ENCODE data around the gene FFAR3. TPM values are rescaled to one million over a fixed set of nuclear protein-coding genes. Genes with fewer than 3 reads are reported as not detected.

The FFAR3 gene
- total RNA-seq, 2 donors from 2014 or later: 1.7 to 2.3 TPM

DNA sequence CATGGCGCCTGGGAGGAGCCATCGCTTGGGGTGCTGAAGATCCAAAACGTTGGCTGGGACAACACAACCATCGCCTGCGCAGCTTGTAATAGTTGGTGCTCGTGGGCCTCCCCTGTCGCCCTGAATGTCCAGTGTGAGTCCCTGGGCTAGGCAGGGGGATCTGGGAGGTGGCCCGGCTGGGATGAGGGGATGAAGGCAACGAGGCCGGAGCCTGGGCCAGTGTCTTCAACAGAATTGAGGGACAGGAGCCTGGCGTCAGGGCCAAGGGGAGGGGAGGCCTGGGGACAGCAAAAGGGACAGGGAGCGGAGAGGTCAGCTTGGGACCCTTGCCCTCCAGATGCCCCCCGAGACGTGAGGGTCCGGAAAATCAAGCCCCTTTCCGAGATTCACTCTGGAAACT, 17.3 kb upstream of the FFAR3 start:
- Mint-ChIP-seq H3K36me3 (ENCODE audit: low read depth) (no peaks in the 10 kb centered on the region), H3K4me3 (no peak overlapping the region), H3K9me3 (no peaks in the 10 kb centered on the region), H3K27ac (no peak overlapping the region), H3K27me3 (peaks cover 9% of the 10 kb centered on the region), H3K4me1 (peaks cover 6% of the 10 kb centered on the region)
- ATAC-seq (replicated peaks): no peak

DNA sequence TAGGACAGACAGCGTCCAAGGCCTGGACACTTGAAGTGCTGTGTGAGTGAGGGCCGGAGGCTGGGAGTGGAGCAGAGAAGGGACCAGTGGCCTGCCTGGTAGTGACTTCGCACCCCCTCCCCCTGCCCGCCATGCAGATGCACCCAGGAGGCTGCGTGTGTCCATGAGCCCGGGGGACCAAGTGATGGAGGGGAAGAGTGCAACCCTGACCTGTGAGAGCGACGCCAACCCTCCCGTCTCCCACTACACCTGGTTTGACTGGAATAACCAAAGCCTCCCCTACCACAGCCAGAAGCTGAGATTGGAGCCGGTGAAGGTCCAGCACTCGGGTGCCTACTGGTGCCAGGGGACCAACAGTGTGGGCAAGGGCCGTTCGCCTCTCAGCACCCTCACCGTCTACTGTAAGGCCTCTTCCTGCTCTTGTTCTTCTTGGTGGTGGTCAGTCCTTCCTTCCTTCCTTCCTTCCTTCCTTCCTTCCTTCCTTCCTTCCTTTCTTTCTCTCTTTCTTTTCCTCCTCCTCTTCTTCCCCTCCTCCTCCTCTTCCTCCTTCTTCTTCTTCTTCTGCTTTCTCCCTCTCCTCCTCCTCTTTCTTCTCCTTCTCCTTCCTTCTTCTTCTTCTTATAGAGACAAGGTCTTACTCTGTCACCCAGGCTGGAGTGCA, 16.6 kb upstream of the FFAR3 start:
- Mint-ChIP-seq H3K4me3 (no peak overlapping the region), H3K27me3 (peaks cover 9% of the 10 kb centered on the region), H3K27ac (peak overlapping the region; percentile 25), H3K36me3 (ENCODE audit: low read depth) (no peaks in the 10 kb centered on the region), H3K4me1 (peaks cover 13% of the 10 kb centered on the region), H3K9me3 (no peaks in the 10 kb centered on the region)
- no peak for ATAC-seq (replicated peaks)

DNA sequence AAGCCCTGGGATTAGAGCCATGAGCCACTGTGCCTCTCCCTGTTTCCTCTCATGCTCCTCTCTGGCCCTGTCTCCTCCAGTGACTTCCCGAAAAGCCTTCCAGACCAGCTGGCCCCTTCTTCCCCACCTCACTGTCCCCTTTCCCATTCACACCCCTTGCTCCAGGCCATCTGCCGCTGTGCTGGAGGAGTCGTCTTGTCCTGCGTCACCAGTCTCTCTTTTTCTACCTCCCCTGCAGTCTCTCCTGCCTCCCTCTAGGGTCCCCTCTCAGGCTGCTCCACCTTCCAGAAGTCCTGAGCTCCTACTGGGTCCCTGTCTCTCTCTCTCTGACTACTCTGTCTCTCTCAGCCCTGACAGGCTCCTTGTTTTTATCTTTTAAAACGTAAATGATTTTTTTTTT, 15.8 kb upstream of the FFAR3 start:
- Mint-ChIP-seq H3K36me3 (ENCODE audit: low read depth) (no peaks in the 10 kb centered on the region), H3K27ac (peak overlapping the region; percentile 25), H3K4me3 (no peak overlapping the region), H3K4me1 (peaks cover 18% of the 10 kb centered on the region), H3K9me3 (no peaks in the 10 kb centered on the region), H3K27me3 (peaks cover 9% of the 10 kb centered on the region)
- ATAC-seq (replicated peaks): no peak

DNA sequence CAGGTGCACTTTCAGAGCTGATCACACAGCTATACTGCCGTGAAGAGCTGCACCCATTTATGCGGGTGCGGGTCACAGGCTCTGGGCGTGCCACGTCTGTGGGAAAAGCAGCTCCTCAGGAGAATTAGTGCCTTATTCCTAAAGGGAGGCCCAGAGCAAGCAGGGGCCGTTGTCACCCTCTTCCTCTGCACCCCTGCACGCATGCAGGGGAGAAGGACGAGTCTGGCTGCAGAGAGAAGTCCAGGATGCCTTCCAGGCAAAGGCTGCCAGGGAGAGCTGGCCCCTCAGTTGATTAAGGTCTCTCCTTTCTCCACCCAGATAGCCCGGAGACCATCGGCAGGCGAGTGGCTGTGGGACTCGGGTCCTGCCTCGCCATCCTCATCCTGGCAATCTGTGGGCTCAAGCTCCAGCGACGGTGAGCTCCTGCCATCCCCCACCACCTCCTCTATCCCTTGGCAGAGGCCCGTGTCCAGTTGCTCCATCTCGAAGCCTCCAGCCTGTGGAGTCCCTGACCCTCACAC, 13.7 kb upstream of the FFAR3 start:
- Mint-ChIP-seq H3K4me1 (peaks cover 26% of the 10 kb centered on the region), H3K4me3 (no peak overlapping the region), H3K9me3 (no peaks in the 10 kb centered on the region), H3K27ac (no peak overlapping the region), H3K27me3 (peaks cover 11% of the 10 kb centered on the region), H3K36me3 (ENCODE audit: low read depth) (no peaks in the 10 kb centered on the region)
- no peak for ATAC-seq (replicated peaks)

DNA sequence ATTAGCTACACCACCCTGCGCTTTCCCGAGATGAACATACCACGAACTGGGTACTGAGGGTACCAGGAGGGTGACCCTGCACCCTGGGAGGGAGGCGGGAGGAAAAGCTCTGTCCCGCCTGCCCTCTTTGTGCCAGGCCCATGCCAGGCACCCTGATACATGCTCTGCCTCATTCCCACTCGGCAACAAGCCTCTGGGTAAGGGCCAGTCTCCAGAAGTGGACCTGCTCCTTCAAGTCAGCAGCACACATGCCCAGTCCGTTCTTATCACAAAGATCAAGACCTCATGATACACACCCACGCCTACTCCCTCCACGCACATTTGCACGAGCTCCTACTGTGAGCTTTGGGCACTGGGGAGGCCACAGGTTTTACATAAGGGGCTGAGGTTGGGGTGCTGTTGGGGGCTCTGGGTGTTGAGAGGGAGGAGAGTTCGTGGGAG, 12.6 kb upstream of the FFAR3 start:
- peak overlapping the region; percentile 84 for H3K4me3 Mint-ChIP-seq

DNA sequence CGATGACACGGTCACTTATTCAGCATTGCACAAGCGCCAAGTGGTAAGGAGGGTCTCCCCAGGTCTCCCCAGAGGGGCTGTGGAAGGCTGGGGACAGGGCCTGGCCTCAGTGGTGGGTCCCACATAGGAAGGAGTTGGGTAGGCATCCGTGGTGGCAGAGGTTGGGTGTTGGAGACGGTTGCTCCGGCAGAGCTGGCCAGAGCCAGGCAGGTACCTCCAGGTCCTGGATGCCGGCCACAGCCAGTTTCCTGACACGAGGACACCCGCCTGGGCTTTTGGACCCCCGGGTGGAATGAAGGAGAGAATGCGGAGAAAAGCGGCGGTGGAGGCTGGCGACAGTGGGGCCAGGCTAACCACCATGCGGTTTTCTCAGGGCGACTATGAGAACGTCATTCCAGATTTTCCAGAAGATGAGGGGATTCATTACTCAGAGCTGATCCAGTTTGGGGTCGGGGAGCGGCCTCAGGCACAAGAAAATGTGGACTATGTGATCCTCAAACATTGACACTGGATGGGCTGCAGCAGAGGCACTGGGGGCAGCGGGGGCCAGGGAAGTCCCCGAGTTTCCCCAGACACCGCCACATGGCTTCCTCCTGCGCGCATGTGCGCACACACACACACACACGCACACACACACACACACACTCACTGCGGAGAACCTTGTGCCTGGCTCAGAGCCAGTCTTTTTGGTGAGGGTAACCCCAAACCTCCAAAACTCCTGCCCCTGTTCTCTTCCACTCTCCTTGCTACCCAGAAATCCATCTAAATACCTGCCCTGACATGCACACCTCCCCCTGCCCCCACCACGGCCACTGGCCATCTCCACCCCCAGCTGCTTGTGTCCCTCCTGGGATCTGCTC, 11.8 kb upstream of the FFAR3 start:
- no peaks in the 10 kb centered on the region for H3K9me3 Mint-ChIP-seq
- H3K4me1 Mint-ChIP-seq: peaks cover 28% of the 10 kb centered on the region
- H3K4me3 Mint-ChIP-seq: peak overlapping the region; percentile 84

More for the DNA sequence above, 12.6 kb upstream of the FFAR3 start:
- Mint-ChIP-seq H3K27me3 (peaks cover 14% of the 10 kb centered on the region), H3K4me1 (peaks cover 28% of the 10 kb centered on the region), H3K9me3 (no peaks in the 10 kb centered on the region), H3K36me3 (ENCODE audit: low read depth) (no peaks in the 10 kb centered on the region), H3K27ac (peak overlapping the region; percentile 96)
- ATAC-seq (replicated peaks): no peak

DNA sequence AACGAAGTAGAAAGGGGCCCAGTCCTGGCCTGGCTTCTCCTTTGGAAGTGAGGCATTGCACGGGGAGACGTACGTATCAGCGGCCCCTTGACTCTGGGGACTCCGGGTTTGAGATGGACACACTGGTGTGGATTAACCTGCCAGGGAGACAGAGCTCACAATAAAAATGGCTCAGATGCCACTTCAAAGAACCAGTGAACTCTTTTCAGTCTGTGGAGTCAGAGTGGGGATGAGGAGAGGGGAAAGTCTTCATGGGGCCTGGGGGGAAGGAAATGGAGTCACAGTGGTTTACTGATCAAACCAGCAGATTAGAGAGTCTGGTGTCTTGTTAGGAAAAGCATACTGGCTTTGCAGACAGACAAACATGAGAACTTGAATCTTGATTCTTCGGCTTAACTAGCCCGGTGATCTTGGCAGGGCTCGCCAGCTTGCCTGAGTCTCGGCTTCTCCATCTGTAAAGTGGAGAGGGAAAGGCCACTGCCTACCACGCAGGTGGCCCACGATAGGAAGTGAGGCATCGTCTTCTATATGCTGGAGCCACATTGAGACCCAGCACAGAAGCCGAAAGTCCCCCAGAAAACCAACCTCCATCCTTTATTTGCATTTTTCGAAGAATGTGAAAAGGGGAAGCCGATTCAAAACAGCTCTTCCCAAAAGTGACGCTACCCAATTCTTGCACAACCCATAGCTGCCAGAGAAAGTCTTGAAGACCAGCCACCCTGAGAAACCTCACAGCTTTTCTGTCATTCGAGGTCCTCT, 10.9 kb upstream of the FFAR3 start, which contains the start of gene FFAR1:
TSS of gene FFAR1 (plus strand) at position 732 of the 759 bp plus-strand sequence. CDS start 3,650 bp downstream, outside the sequence.
- H3K4me3 Mint-ChIP-seq: peak within 1 kb of the TSS; percentile 84
- peak; percentile 76 for ATAC-seq (replicated peaks)
- peak within 1 kb of the TSS; percentile 96 for H3K27ac Mint-ChIP-seq
- H3K9me3 Mint-ChIP-seq: no peaks in the 10 kb centered on the region
- H3K4me1 Mint-ChIP-seq: peaks cover 28% of the 10 kb centered on the region
- no peaks in the 10 kb centered on the region for H3K36me3 Mint-ChIP-seq (ENCODE audit: low read depth)
- H3K27me3 Mint-ChIP-seq: peaks cover 11% of the 10 kb centered on the region

More for the DNA sequence above, 11.8 kb upstream of the FFAR3 start:
- peak; percentile 54 for ATAC-seq (replicated peaks)
- no peaks in the 10 kb centered on the region for H3K36me3 Mint-ChIP-seq (ENCODE audit: low read depth)
- H3K27ac Mint-ChIP-seq: peak overlapping the region; percentile 96
- peaks cover 14% of the 10 kb centered on the region for H3K27me3 Mint-ChIP-seq

DNA sequence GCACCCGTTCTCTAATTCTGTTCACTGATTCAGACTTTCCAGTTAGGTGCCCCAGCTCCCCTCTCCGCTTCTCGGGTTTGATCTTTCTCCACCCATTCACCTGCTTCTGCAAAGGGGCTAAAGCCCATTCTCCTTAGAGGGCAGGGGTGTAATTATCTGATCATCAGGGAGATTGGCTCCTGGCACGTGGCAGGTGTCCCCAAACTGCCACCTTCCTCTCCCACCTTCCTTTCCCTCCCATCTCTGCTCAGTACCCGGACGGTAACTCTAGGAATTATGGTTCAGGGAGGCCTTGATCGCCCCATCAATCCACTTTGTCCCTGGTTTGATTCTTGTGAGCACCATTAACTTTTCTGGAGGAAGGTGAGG, 10.3 kb upstream of the FFAR3 start:
- Mint-ChIP-seq H3K36me3 (ENCODE audit: low read depth) (no peaks in the 10 kb centered on the region), H3K27me3 (peaks cover 11% of the 10 kb centered on the region), H3K4me1 (peaks cover 32% of the 10 kb centered on the region), H3K27ac (peak overlapping the region; percentile 96), H3K4me3 (peak overlapping the region; percentile 84), H3K9me3 (no peaks in the 10 kb centered on the region)
- no peak for ATAC-seq (replicated peaks)

DNA sequence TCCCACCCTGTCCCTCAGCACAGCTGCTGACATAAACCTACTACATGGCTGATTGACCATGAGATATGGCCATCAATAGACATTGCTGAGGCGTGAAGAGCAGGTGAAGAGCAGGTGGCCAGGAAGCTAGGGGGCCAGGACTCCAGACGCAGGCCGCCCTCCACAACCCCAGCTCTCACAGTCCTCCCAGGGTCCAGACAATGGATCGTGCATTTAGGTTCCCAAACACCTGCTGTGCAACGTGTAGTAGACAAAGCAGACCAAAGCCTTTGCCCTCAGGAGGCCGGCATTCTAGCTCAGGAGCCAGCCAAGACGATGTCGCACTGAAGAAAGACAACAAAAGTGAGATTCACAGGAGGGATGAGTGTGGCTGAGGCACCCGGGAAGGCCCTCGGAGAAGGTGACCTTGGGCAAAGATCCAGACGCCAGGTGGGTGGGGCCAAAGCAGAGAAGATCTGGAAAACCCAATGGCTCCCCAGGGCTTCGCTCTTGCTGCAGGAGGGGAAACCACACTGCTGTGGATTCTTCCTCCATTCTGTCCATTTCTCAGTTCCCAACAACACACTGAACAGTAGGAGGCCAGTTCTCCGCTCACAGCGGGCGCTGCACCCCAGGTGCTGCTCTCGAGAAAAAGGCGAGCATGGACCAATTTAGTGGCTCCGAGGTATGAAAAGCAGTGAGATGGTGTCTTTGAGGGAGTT, 9.2 kb upstream of the FFAR3 start:
- no peak for ATAC-seq (replicated peaks)
- peaks cover 33% of the 10 kb centered on the region for H3K4me1 Mint-ChIP-seq
- H3K4me3 Mint-ChIP-seq: no peak overlapping the region
- no peaks in the 10 kb centered on the region for H3K9me3 Mint-ChIP-seq
- H3K27me3 Mint-ChIP-seq: peaks cover 8% of the 10 kb centered on the region
- no peaks in the 10 kb centered on the region for H3K36me3 Mint-ChIP-seq (ENCODE audit: low read depth)
- H3K27ac Mint-ChIP-seq: peak overlapping the region; percentile 50

DNA sequence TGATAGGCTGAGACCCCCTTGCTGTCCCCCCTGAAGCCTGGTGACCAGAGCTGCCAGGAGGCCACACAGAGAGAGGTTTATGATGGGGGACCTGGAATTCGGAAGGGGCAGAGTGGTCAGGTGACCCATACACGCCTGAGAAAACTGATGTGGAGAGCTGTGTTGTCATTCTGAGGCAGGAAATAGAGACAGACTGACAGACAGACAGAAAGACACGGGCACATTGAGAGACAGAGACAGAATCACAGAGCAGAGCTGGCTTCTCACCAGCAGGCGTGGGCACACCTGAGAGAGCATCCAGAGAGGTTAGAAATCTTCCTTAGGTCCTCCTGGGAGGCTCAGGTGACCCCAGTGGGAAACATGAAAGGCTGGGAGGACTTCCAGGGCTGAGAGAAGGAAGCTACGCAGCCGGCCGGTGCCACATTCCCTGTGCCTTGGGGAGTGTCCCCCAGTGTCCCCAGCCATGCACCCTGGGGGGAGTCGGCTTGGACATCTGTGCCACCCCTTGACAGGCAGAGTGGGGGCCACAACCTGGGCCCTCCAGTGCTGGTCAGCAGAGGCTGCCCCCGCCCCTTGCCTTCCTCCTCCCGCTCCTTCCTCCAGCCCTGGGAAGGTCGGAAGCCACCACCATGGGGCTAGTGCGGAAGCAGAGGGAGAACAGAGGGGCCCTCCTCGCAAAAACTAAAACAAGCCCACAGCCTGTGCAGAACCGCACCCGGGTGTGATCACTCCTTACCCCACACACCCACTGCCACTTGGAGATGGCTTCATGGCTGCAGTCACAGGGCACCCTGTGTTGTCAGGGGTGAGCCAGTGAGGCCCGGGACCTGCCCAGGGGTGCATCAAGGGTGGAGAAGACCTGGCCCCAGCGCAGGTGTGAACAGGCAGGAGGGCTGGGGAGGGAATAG, 8.4 kb upstream of the FFAR3 start:
- ATAC-seq (replicated peaks): no peak
- H3K36me3 Mint-ChIP-seq (ENCODE audit: low read depth): no peaks in the 10 kb centered on the region
- no peak overlapping the region for H3K4me3 Mint-ChIP-seq
- H3K4me1 Mint-ChIP-seq: peaks cover 33% of the 10 kb centered on the region
- H3K9me3 Mint-ChIP-seq: no peaks in the 10 kb centered on the region
- peaks cover 8% of the 10 kb centered on the region for H3K27me3 Mint-ChIP-seq
- H3K27ac Mint-ChIP-seq: peak overlapping the region; percentile 50

DNA sequence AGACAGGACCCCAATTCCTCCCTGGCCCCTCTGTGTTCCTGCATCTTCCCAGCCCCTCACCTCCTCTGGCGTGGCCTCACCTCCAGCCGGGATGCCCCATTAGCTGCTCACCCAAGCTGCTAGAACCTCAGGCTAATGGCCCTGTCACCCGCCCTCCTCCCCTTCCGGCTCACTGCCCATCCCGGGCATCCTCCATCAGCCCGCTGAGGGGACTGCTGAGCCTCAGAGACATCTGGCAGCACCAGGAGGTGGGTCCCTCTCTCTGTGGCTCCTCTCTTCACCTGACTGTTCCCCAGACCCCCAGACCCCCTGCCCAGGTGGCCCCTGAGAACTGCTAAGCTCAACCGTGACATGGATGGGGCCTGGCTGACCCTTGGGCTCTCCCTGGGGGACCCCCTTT, 7.7 kb upstream of the FFAR3 start:
- no peaks in the 10 kb centered on the region for H3K9me3 Mint-ChIP-seq
- H3K27me3 Mint-ChIP-seq: peaks cover 8% of the 10 kb centered on the region
- H3K36me3 Mint-ChIP-seq (ENCODE audit: low read depth): no peaks in the 10 kb centered on the region
- H3K4me3 Mint-ChIP-seq: no peak overlapping the region
- no peak overlapping the region for H3K27ac Mint-ChIP-seq
- peaks cover 32% of the 10 kb centered on the region for H3K4me1 Mint-ChIP-seq
- ATAC-seq (replicated peaks): no peak

DNA sequence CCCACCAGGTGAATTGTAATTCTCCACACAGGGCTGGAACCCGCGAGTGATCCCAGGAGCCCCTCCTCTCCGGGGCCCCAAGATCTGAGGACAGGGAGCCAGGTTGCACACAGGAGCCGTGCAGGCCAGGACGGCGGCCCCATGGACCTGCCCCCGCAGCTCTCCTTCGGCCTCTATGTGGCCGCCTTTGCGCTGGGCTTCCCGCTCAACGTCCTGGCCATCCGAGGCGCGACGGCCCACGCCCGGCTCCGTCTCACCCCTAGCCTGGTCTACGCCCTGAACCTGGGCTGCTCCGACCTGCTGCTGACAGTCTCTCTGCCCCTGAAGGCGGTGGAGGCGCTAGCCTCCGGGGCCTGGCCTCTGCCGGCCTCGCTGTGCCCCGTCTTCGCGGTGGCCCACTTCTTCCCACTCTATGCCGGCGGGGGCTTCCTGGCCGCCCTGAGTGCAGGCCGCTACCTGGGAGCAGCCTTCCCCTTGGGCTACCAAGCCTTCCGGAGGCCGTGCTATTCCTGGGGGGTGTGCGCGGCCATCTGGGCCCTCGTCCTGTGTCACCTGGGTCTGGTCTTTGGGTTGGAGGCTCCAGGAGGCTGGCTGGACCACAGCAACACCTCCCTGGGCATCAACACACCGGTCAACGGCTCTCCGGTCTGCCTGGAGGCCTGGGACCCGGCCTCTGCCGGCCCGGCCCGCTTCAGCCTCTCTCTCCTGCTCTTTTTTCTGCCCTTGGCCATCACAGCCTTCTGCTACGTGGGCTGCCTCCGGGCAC, 6.7 kb upstream of the FFAR3 start:
- H3K4me1 Mint-ChIP-seq: peaks cover 22% of the 10 kb centered on the region
- no peak overlapping the region for H3K27ac Mint-ChIP-seq
- H3K9me3 Mint-ChIP-seq: no peaks in the 10 kb centered on the region
- H3K4me3 Mint-ChIP-seq: no peak overlapping the region
- no peaks in the 10 kb centered on the region for H3K36me3 Mint-ChIP-seq (ENCODE audit: low read depth)
- no peak for ATAC-seq (replicated peaks)
- peaks cover 8% of the 10 kb centered on the region for H3K27me3 Mint-ChIP-seq

DNA sequence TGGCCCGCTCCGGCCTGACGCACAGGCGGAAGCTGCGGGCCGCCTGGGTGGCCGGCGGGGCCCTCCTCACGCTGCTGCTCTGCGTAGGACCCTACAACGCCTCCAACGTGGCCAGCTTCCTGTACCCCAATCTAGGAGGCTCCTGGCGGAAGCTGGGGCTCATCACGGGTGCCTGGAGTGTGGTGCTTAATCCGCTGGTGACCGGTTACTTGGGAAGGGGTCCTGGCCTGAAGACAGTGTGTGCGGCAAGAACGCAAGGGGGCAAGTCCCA, 6.1 kb upstream of the FFAR3 start:
- Mint-ChIP-seq H3K4me1 (peaks cover 16% of the 10 kb centered on the region), H3K9me3 (no peaks in the 10 kb centered on the region), H3K4me3 (no peak overlapping the region), H3K36me3 (ENCODE audit: low read depth) (no peaks in the 10 kb centered on the region), H3K27me3 (peaks cover 8% of the 10 kb centered on the region), H3K27ac (no peak overlapping the region)
- ATAC-seq (replicated peaks): no peak
